ENCODE results near the gene GYPB.
"Not testable (repeated sequence)": the region's sequence is repeated elsewhere in the genome, so short reads cannot be mapped to it uniquely, and the experiment has no call there.

- not testable (repeated sequence) for TF ChIP-seq CTCF (conservative IDR thresholded peaks at IDR 0.05 in 1 of 2, IDR thresholded peaks at IDR 0.05 in 1 of 2; ENCODE audit: extremely low read depth in 1 of 2, insufficient read depth in 1 of 2, low read depth in 1 of 2, low read length in 2 of 2); EZH2 (IDR thresholded peaks at IDR 0.05; ENCODE audit: borderline replicate concordance, low read length)
Observed at GRCh38 chr4:144005558-144005953, 13.6 kb downstream of the GYPB start.

All from mammary epithelial cell (primary cell).